GM23338 (cell line): ENCODE data around the gene KIF17. TPM values are rescaled to one million over a fixed set of nuclear protein-coding genes. Genes with fewer than 3 reads are reported as not detected.

Experiments used
- ATAC-seq: fragments of 200-7000 bp; cut with Tn5 transposase; 3 replicates; pipeline ENCODE4 v1.9.1; 2020
- DNase-seq: peaks from one replicate; pipeline ENCODE4 v3.0.0-alpha.2; 2015; ENCODE audit warnings: low spot score
- H2AFZ ChIP-seq: fragments of 200-600 bp; sonication (generic); 2 replicates; pipeline ENCODE4 v1.8.0; 2016; ENCODE audit warnings: antibody characterized with exemption, mild to moderate bottlenecking, moderate library complexity
- H3F3A ChIP-seq: fragments of 200-600 bp; sonication (generic); replicated peaks from 2 replicates; pipeline ENCODE4 v1.8.0; 2017; ENCODE audit warnings: antibody characterized with exemption, mixed run types, low read depth
- H3K27ac ChIP-seq: fragments of 200-600 bp; sonication (generic); 2 replicates; pipeline ENCODE4 v1.6.1; 2016; ENCODE audit warnings: low read depth
- H3K27me3 ChIP-seq: fragments of 200-600 bp; sonication (generic); 2 replicates; pipeline ENCODE4 v1.8.0; 2016; ENCODE audit warnings: mild to moderate bottlenecking, mixed run types, moderate library complexity; ENCODE audit not compliant: insufficient read depth
- H3K36me3 ChIP-seq: fragments of 200-600 bp; sonication (generic); 2 replicates; pipeline ENCODE4 v1.8.0; 2016; ENCODE audit warnings: mild to moderate bottlenecking; ENCODE audit not compliant: insufficient read depth
- H3K4me1 ChIP-seq: fragments of 200-600 bp; sonication (generic); 2 replicates; pipeline ENCODE4 v1.8.0; 2016; ENCODE audit warnings: mild to moderate bottlenecking, moderate library complexity; ENCODE audit not compliant: insufficient read depth
- H3K4me2 ChIP-seq: fragments of 200-600 bp; sonication (generic); 2 replicates; pipeline ENCODE4 v1.7.1; 2017; ENCODE audit warnings: mixed run types
- H3K4me3 ChIP-seq: fragments of 200-600 bp; sonication (generic); 2 replicates; pipeline ENCODE4 v1.6.1; 2016; ENCODE audit warnings: mixed run types
- H3K79me2 ChIP-seq: fragments of 200-600 bp; sonication (generic); replicated peaks from 2 replicates; pipeline ENCODE4 v1.8.0; 2017; ENCODE audit warnings: mild to moderate bottlenecking; ENCODE audit not compliant: insufficient read depth
- H3K9me2 ChIP-seq: fragments of 200-600 bp; sonication (generic); 2 replicates; pipeline ENCODE4 v1.8.0; 2017; ENCODE audit not compliant: insufficient read depth
- H4K20me1 ChIP-seq: fragments of 200-600 bp; sonication (generic); replicated peaks from 2 replicates; pipeline ENCODE4 v1.8.0; 2017; ENCODE audit warnings: mild to moderate bottlenecking; ENCODE audit not compliant: insufficient read depth
- H3K27ac Mint-ChIP-seq: 2 replicates; pipeline ENCODE4 v1.8.0; 2020; ENCODE audit warnings: inconsistent platforms, mild to moderate bottlenecking, moderate library complexity, mixed read lengths
- H3K27me3 Mint-ChIP-seq: 3 replicates; pipeline ENCODE4 v1.8.0; 2022; ENCODE audit warnings: low read depth, mild to moderate bottlenecking, moderate library complexity, mixed read lengths, inconsistent platforms; ENCODE audit not compliant: insufficient read depth, poor library complexity
- H3K36me3 Mint-ChIP-seq: 3 replicates; pipeline ENCODE4 v1.8.0; 2021; ENCODE audit warnings: low read depth, mild to moderate bottlenecking, inconsistent platforms, moderate library complexity, mixed read lengths
- H3K4me1 Mint-ChIP-seq: 3 replicates; pipeline ENCODE4 v1.8.0; 2020; ENCODE audit warnings: mild to moderate bottlenecking, inconsistent platforms, mixed read lengths
- H3K4me3 Mint-ChIP-seq: 3 replicates; pipeline ENCODE4 v1.8.0; 2021; ENCODE audit warnings: moderate library complexity, mild to moderate bottlenecking, inconsistent platforms, mixed read lengths
- H3K9me3 Mint-ChIP-seq: 3 replicates; pipeline ENCODE4 v1.8.0; 2020; ENCODE audit warnings: moderate library complexity, mild to moderate bottlenecking, inconsistent platforms, mixed read lengths
- CREB1 ChIP-seq: fragments of 250-450 bp; sonication (Bioruptor Pico); IDR thresholded peaks from 2 replicates; pipeline ENCODE4 v1.5.0; 2020; ENCODE audit warnings: low read depth, mild to moderate bottlenecking, moderate library complexity
- EZH2 ChIP-seq: fragments of 200-600 bp; sonication (generic); IDR thresholded peaks from one replicate; pipeline ENCODE4 v1.8.0; 2017; ENCODE audit warnings: antibody characterized with exemption, mild to moderate bottlenecking, low read depth; ENCODE audit not compliant: unreplicated experiment
- EZH2phosphoT487 ChIP-seq: fragments of 200-600 bp; sonication (generic); IDR thresholded peaks from one replicate; pipeline ENCODE4 v1.8.1; 2018; ENCODE audit warnings: antibody characterized with exemption; ENCODE audit not compliant: unreplicated experiment
- POLR2AphosphoS5 ChIP-seq: IDR thresholded peaks from 2 replicates; pipeline ENCODE4 v1.6.1; 2016; ENCODE audit warnings: antibody characterized with exemption, low read depth
- ZNF114 ChIP-seq: fragments of 250-450 bp; sonication (Bioruptor Pico); IDR thresholded peaks from 2 replicates; pipeline ENCODE4 v1.5.0; 2020; ENCODE audit warnings: mild to moderate bottlenecking, moderate library complexity
- polyA plus RNA-seq: library from polyadenylated mRNA; unstranded; fragments of >200 nt; fragmentation: Nextera tagmentation; extraction: Ambion mirVana; gene quantifications from 2 replicates; pipeline ENCODE4 v1.2.1, GENCODE V29; 2016
- total RNA-seq: library from RNA; depleted of rRNA; stranded (reverse); fragments of >200 nt; shearing (Covaris generic); gene quantifications from 2 replicates; pipeline ENCODE4 v1.2.3, GENCODE V29; 2014
- TF ChIP-seq, protein P1 (sequence below): IDR thresholded peaks from 2 replicates; pipeline ENCODE4 v1.6.1; 2016; ENCODE audit warnings: antibody characterized with exemption
- TF ChIP-seq, protein P2 (sequence below): IDR thresholded peaks from one replicate; pipeline ENCODE4 v1.6.1; 2018; ENCODE audit warnings: antibody characterized with exemption; ENCODE audit not compliant: unreplicated experiment
- TF ChIP-seq, protein P3 (sequence below): fragments of 250-450 bp; sonication (Bioruptor Pico); IDR thresholded peaks from 2 replicates; pipeline ENCODE4 v1.5.0; 2020; ENCODE audit warnings: mild to moderate bottlenecking, moderate library complexity
- TF ChIP-seq, protein P4 (sequence below), 2 experiments: fragments of 200-600 bp in 1 of 2; sonication (generic) in 1 of 2; conservative IDR thresholded peaks; 2 replicates each; pipeline versions ENCODE4 v1.5.1 to v1.6.1; 2016 to 2017; ENCODE audit warnings: antibody characterized with exemption in 2 of 2, low read depth in 2 of 2, mild to moderate bottlenecking in 2 of 2, moderate library complexity in 1 of 2

KIF17 gene
- total and polyA plus RNA-seq, 2 experiments from 2014 or later = 5.9 to 18.6 TPM

DNA sequence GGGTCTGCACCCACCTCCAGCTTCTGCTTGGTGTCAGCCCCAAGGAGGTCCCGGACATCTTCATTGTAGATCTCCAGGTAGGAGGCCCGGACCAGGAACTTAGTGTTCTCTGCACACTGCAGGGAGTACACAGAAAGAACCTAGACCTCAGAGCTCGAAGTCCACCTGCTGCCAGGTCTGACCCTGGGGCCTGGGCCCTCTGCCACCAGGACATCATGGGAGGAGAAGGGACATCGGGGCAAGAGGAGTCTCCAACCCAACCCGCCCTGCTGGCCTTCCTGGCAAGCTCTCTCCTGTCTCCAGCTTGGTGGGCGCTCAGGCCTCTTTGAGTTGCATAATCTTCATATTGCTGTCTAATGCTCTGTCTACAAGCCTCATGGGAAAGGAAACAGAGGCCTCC is 4.4 kb downstream of the KIF17 start:
- Histone ChIP-seq H3K79me2 (0 out of 2 replicates have a peak, but pooled peaks cover 3% of the 10 kb centered on the region), H2AFZ (no peak overlapping the region), H3K4me2 (no peak overlapping the region), H3K27me3 (peaks cover 6% of the 10 kb centered on the region; the same call in 1 of the 2 replicates), H4K20me1 (peaks cover 4% of the 10 kb centered on the region; the same call in 1 of the 2 replicates), H3K4me1 (peaks cover 11% of the 10 kb centered on the region), H3K9me2 (no peaks in the 10 kb centered on the region), H3K27ac (no peak overlapping the region), H3F3A (0 out of 2 replicates have a peak, but pooled peaks cover 5% of the 10 kb centered on the region), H3K36me3 (no peaks in the 10 kb centered on the region; the same call in 1 of the 2 replicates), H3K4me3 (no peak overlapping the region)
- ATAC-seq (no peak), DNase-seq (no peak)
- peaks cover 8% of the 10 kb centered on the region for H3K4me1 Mint-ChIP-seq
- TF ChIP-seq POLR2AphosphoS5 = no peak
- TF ChIP-seq, protein P1, sequence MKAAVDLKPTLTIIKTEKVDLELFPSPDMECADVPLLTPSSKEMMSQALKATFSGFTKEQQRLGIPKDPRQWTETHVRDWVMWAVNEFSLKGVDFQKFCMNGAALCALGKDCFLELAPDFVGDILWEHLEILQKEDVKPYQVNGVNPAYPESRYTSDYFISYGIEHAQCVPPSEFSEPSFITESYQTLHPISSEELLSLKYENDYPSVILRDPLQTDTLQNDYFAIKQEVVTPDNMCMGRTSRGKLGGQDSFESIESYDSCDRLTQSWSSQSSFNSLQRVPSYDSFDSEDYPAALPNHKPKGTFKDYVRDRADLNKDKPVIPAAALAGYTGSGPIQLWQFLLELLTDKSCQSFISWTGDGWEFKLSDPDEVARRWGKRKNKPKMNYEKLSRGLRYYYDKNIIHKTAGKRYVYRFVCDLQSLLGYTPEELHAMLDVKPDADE = no peak
- TF ChIP-seq ZNF114 (CRISPR knock-in tag) = no peak
- no peak for TF ChIP-seq EZH2
- TF ChIP-seq, protein P2, sequence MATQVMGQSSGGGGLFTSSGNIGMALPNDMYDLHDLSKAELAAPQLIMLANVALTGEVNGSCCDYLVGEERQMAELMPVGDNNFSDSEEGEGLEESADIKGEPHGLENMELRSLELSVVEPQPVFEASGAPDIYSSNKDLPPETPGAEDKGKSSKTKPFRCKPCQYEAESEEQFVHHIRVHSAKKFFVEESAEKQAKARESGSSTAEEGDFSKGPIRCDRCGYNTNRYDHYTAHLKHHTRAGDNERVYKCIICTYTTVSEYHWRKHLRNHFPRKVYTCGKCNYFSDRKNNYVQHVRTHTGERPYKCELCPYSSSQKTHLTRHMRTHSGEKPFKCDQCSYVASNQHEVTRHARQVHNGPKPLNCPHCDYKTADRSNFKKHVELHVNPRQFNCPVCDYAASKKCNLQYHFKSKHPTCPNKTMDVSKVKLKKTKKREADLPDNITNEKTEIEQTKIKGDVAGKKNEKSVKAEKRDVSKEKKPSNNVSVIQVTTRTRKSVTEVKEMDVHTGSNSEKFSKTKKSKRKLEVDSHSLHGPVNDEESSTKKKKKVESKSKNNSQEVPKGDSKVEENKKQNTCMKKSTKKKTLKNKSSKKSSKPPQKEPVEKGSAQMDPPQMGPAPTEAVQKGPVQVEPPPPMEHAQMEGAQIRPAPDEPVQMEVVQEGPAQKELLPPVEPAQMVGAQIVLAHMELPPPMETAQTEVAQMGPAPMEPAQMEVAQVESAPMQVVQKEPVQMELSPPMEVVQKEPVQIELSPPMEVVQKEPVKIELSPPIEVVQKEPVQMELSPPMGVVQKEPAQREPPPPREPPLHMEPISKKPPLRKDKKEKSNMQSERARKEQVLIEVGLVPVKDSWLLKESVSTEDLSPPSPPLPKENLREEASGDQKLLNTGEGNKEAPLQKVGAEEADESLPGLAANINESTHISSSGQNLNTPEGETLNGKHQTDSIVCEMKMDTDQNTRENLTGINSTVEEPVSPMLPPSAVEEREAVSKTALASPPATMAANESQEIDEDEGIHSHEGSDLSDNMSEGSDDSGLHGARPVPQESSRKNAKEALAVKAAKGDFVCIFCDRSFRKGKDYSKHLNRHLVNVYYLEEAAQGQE = no peak
- TF ChIP-seq EZH2phosphoT487 = no peak
- TF ChIP-seq, protein P3, sequence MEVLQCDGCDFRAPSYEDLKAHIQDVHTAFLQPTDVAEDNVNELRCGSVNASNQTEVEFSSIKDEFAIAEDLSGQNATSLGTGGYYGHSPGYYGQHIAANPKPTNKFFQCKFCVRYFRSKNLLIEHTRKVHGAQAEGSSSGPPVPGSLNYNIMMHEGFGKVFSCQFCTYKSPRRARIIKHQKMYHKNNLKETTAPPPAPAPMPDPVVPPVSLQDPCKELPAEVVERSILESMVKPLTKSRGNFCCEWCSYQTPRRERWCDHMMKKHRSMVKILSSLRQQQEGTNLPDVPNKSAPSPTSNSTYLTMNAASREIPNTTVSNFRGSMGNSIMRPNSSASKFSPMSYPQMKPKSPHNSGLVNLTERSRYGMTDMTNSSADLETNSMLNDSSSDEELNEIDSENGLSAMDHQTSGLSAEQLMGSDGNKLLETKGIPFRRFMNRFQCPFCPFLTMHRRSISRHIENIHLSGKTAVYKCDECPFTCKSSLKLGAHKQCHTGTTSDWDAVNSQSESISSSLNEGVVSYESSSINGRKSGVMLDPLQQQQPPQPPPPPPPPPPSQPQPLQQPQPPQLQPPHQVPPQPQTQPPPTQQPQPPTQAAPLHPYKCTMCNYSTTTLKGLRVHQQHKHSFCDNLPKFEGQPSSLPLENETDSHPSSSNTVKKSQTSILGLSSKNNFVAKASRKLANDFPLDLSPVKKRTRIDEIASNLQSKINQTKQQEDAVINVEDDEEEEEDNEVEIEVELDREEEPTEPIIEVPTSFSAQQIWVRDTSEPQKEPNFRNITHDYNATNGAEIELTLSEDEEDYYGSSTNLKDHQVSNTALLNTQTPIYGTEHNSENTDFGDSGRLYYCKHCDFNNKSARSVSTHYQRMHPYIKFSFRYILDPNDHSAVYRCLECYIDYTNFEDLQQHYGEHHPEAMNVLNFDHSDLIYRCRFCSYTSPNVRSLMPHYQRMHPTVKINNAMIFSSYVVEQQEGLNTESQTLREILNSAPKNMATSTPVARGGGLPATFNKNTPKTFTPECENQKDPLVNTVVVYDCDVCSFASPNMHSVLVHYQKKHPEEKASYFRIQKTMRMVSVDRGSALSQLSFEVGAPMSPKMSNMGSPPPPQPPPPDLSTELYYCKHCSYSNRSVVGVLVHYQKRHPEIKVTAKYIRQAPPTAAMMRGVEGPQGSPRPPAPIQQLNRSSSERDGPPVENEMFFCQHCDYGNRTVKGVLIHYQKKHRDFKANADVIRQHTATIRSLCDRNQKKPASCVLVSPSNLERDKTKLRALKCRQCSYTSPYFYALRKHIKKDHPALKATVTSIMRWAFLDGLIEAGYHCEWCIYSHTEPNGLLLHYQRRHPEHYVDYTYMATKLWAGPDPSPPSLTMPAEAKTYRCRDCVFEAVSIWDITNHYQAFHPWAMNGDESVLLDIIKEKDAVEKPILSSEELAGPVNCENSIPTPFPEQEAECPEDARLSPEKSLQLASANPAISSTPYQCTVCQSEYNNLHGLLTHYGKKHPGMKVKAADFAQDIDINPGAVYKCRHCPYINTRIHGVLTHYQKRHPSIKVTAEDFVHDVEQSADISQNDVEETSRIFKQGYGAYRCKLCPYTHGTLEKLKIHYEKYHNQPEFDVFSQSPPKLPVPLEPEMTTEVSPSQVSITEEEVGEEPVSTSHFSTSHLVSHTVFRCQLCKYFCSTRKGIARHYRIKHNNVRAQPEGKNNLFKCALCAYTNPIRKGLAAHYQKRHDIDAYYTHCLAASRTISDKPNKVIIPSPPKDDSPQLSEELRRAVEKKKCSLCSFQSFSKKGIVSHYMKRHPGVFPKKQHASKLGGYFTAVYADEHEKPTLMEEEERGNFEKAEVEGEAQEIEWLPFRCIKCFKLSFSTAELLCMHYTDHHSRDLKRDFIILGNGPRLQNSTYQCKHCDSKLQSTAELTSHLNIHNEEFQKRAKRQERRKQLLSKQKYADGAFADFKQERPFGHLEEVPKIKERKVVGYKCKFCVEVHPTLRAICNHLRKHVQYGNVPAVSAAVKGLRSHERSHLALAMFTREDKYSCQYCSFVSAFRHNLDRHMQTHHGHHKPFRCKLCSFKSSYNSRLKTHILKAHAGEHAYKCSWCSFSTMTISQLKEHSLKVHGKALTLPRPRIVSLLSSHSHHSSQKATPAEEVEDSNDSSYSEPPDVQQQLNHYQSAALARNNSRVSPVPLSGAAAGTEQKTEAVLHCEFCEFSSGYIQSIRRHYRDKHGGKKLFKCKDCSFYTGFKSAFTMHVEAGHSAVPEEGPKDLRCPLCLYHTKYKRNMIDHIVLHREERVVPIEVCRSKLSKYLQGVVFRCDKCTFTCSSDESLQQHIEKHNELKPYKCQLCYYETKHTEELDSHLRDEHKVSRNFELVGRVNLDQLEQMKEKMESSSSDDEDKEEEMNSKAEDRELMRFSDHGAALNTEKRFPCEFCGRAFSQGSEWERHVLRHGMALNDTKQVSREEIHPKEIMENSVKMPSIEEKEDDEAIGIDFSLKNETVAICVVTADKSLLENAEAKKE = no peak
- TF ChIP-seq, protein P4, sequence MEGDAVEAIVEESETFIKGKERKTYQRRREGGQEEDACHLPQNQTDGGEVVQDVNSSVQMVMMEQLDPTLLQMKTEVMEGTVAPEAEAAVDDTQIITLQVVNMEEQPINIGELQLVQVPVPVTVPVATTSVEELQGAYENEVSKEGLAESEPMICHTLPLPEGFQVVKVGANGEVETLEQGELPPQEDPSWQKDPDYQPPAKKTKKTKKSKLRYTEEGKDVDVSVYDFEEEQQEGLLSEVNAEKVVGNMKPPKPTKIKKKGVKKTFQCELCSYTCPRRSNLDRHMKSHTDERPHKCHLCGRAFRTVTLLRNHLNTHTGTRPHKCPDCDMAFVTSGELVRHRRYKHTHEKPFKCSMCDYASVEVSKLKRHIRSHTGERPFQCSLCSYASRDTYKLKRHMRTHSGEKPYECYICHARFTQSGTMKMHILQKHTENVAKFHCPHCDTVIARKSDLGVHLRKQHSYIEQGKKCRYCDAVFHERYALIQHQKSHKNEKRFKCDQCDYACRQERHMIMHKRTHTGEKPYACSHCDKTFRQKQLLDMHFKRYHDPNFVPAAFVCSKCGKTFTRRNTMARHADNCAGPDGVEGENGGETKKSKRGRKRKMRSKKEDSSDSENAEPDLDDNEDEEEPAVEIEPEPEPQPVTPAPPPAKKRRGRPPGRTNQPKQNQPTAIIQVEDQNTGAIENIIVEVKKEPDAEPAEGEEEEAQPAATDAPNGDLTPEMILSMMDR (conservative IDR thresholded peaks at IDR 0.05; ENCODE audit: low read depth in 2 of 2) = no peak
- TF ChIP-seq CREB1 (CRISPR knock-in tag) = no peak
- H3K36me3 Mint-ChIP-seq = peaks cover 13% of the 10 kb centered on the region; the same call in 2 of the 3 replicates
- no peak overlapping the region for H3K4me3 Mint-ChIP-seq
- no peak overlapping the region for H3K27ac Mint-ChIP-seq
- H3K9me3 Mint-ChIP-seq = 0 out of 3 replicates have a peak, but pooled peaks cover 4% of the 10 kb centered on the region
- H3K27me3 Mint-ChIP-seq = peaks cover 13% of the 10 kb centered on the region
